Uterus (tissue), 4 donors: ENCODE measurements around the gene PSEN2. TPM values are rescaled to one million over a fixed set of nuclear protein-coding genes. Genes with fewer than 3 reads are reported as not detected.

ENCODE experiments used
- DNase-seq, 2 donors: peaks; one replicate each; pipeline ENCODE4 v3.0.0-alpha.2; 2019 to 2020
- H3K27ac ChIP-seq, 2 donors: fragments of 200-600 bp; sonication (generic); 1 replicate in 1 of 2; 2 replicates in 1 of 2; pipeline ENCODE4 v1.5.1; 2016 to 2018
- H3K27me3 ChIP-seq, 2 donors: fragments of 200-600 bp; sonication (generic); one replicate each; pipeline ENCODE4 v1.5.1; 2018 to 2019; ENCODE audit warnings: control low read depth in 1 of 2
- H3K36me3 ChIP-seq, 2 donors: fragments of 200-600 bp; sonication (generic); one replicate each; pipeline ENCODE4 v1.5.1; 2019; ENCODE audit warnings: control low read depth in 1 of 2
- H3K4me1 ChIP-seq, 2 donors: fragments of 200-600 bp; sonication (generic); one replicate each; pipeline ENCODE4 v1.5.1; 2018 to 2019; ENCODE audit warnings: control low read depth in 1 of 2
- H3K4me3 ChIP-seq, 2 donors: fragments of 200-600 bp; sonication (generic); 1 replicate in 1 of 2; 2 replicates in 1 of 2; pipeline ENCODE4 v1.5.1; 2018 to 2019; ENCODE audit warnings: mild to moderate bottlenecking in 1 of 2
- H3K9me3 ChIP-seq, 2 donors: fragments of 200-600 bp; sonication (generic); one replicate each; pipeline ENCODE4 v1.5.1; 2019; ENCODE audit warnings: control low read depth in 1 of 2
- CTCF ChIP-seq, 4 experiments: fragments of 200-600 bp in 2 of 4; fragments of 450-650 bp in 2 of 4; sonication (generic) in 2 of 4; IDR thresholded peaks; one replicate each; pipeline ENCODE4 v1.5.1; 2016 to 2019; ENCODE audit warnings: antibody characterized with exemption in 4 of 4, mild to moderate bottlenecking in 2 of 4, moderate library complexity in 1 of 4
- POLR2A ChIP-seq, 2 donors: fragments of 450-650 bp; IDR thresholded peaks; one replicate each; pipeline ENCODE4 v1.6.1; 2016; ENCODE audit warnings: antibody characterized with exemption in 2 of 2, mild to moderate bottlenecking in 1 of 2, moderate library complexity in 1 of 2
- intact Hi-C: fragments of 100-400 bp; cut with DNase I; formaldehyde crosslinking; loops from one replicate; pipeline ENCODE4 v1.15.1; 2023; ENCODE audit warnings: low total_unique reads
- total RNA-seq, 4 donors: library from RNA; depleted of rRNA in 3 of 4; stranded (reverse); fragments of >200 nt in 3 of 4; gene quantifications; one replicate each; pipeline versions ENCODE4 v1.1.0 to v1.2.4, GENCODE V29; 2014 to 2023
- donor health status: DM: yes; HTN: yes; CAD: no.

The PSEN2 gene
- total RNA-seq, 4 donors from 2014 or later, result 12.8 to 80.9 (median 31.3) TPM

- no peak for DNase-seq
- TF ChIP-seq CTCF (IDR thresholded peaks at IDR 0.05), result no peak
- TF ChIP-seq POLR2A (IDR thresholded peaks at IDR 0.05), result no peak
- H3K4me1 ChIP-seq, result peaks cover 0 to 10% of the 10 kb centered on the region in 2 donors
- no peaks in the 10 kb centered on the region for H3K36me3 ChIP-seq
- intact Hi-C loops, result loop anchor here (5.0 kb wide), 1 partner anchor 105 kb away; no protein-coding TSS in a partner anchor
- H3K27ac ChIP-seq, result no peak overlapping the region
- H3K9me3 ChIP-seq, result no peaks in the 10 kb centered on the region
- no peak overlapping the region for H3K4me3 ChIP-seq
- H3K27me3 ChIP-seq, result no peaks in the 10 kb centered on the region
These were observed 2.0 kb downstream of the PSEN2 start for GRCh38 chr1:226872437-226872836.

- Histone ChIP-seq H3K4me3 (no peak overlapping the region), H3K27me3 (no peaks in the 10 kb centered on the region), H3K4me1 (peaks cover 0 to 10% of the 10 kb centered on the region in 2 donors), H3K36me3 (no peaks in the 10 kb centered on the region), H3K9me3 (no peaks in the 10 kb centered on the region), H3K27ac (no peak overlapping the region)
- no peak for TF ChIP-seq POLR2A (IDR thresholded peaks at IDR 0.05)
- no peak for DNase-seq
- intact Hi-C loops, result loop anchor here (5.0 kb wide), 1 partner anchor 103 kb away; no protein-coding TSS in a partner anchor
These were observed 3.6 kb downstream of the PSEN2 start for GRCh38 chr1:226873771-226874578.

- no peak for TF ChIP-seq POLR2A (IDR thresholded peaks at IDR 0.05)
- no peak for TF ChIP-seq CTCF (IDR thresholded peaks at IDR 0.05)
- Histone ChIP-seq H3K4me1 (peaks cover 0 to 10% of the 10 kb centered on the region in 2 donors), H3K4me3 (no peak overlapping the region), H3K27ac (no peak overlapping the region), H3K36me3 (no peaks in the 10 kb centered on the region), H3K9me3 (no peaks in the 10 kb centered on the region), H3K27me3 (no peaks in the 10 kb centered on the region)
- intact Hi-C loops, result loop anchor here (5.0 kb wide), 1 partner anchor 102 kb away; no protein-coding TSS in a partner anchor
- DNase-seq, result no peak
These were observed 4.4 kb downstream of the PSEN2 start for GRCh38 chr1:226874579-226875425.

GRCh38 chr1:226875641-226876295 is 5.4 kb downstream of the PSEN2 start:
- H3K36me3 ChIP-seq, result no peaks in the 10 kb centered on the region
- no peaks in the 10 kb centered on the region for H3K27me3 ChIP-seq
- intact Hi-C loops, result no loop called here
- H3K4me1 ChIP-seq, result peaks cover 0 to 10% of the 10 kb centered on the region in 2 donors
- no peak overlapping the region for H3K27ac ChIP-seq
- no peak overlapping the region for H3K4me3 ChIP-seq
- peak in 1 of 2 donors; percentile 39 for DNase-seq
- TF ChIP-seq POLR2A (IDR thresholded peaks at IDR 0.05) (no peak), CTCF (IDR thresholded peaks at IDR 0.05) (no peak)
- no peaks in the 10 kb centered on the region for H3K9me3 ChIP-seq

- no peaks in the 10 kb centered on the region for H3K36me3 ChIP-seq
- intact Hi-C loops, result no loop called here
- H3K27me3 ChIP-seq, result no peaks in the 10 kb centered on the region
- peak in 1 of 2 donors; percentile 6 for DNase-seq
- H3K4me1 ChIP-seq, result no peaks in the 10 kb centered on the region
- no peak overlapping the region for H3K4me3 ChIP-seq
- H3K9me3 ChIP-seq, result no peaks in the 10 kb centered on the region
- no peak for TF ChIP-seq CTCF (IDR thresholded peaks at IDR 0.05)
- no peak for TF ChIP-seq POLR2A (IDR thresholded peaks at IDR 0.05)
- no peak overlapping the region for H3K27ac ChIP-seq
These were observed 7.3 kb downstream of the PSEN2 start for GRCh38 chr1:226877669-226878068.
